Measurements from ENCODE around the gene TRMT5. TPM values are rescaled to one million over a fixed set of nuclear protein-coding genes. Genes with fewer than 3 reads are reported as not detected.
A peak's percentile ranks its signal among the peaks of the same experiment; 100 is the strongest.

The TRMT5 gene
- total and polyA plus RNA-seq, 9 of the 15 experiments (the other 6 are each of a cell fraction or from before 2014, with no cell fraction given): 8.4 to 20.0 (median 15.1) TPM

DNA sequence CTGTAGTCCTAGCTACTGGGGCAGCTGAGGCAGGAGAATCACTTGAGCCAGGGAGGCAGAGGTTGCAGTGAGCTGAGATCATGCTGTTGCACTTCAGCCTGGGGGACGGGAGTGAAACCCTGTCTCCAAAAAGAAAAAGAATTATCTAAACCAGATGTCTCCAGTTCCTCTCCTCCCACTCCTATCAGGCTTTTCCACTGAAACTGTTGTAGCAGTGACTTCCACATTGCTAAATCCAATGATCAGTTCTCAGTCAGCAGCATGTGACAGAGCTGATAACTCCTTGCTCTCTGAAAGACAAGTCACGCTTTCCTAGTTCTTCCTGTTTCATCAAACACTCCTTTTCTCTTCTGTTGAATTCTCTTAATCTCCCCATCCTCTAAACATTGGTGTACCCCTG lies 8.7 kb upstream of the TRMT5 start (continued):
- no peak for TF ChIP-seq KDM4B (IDR thresholded peaks at IDR 0.05; ENCODE audit: borderline replicate concordance in 2 of 2, low read depth in 1 of 2)
- TF ChIP-seq NCOR1 (IDR thresholded peaks at IDR 0.05): peak; percentile 94
- TF ChIP-seq, protein P1, sequence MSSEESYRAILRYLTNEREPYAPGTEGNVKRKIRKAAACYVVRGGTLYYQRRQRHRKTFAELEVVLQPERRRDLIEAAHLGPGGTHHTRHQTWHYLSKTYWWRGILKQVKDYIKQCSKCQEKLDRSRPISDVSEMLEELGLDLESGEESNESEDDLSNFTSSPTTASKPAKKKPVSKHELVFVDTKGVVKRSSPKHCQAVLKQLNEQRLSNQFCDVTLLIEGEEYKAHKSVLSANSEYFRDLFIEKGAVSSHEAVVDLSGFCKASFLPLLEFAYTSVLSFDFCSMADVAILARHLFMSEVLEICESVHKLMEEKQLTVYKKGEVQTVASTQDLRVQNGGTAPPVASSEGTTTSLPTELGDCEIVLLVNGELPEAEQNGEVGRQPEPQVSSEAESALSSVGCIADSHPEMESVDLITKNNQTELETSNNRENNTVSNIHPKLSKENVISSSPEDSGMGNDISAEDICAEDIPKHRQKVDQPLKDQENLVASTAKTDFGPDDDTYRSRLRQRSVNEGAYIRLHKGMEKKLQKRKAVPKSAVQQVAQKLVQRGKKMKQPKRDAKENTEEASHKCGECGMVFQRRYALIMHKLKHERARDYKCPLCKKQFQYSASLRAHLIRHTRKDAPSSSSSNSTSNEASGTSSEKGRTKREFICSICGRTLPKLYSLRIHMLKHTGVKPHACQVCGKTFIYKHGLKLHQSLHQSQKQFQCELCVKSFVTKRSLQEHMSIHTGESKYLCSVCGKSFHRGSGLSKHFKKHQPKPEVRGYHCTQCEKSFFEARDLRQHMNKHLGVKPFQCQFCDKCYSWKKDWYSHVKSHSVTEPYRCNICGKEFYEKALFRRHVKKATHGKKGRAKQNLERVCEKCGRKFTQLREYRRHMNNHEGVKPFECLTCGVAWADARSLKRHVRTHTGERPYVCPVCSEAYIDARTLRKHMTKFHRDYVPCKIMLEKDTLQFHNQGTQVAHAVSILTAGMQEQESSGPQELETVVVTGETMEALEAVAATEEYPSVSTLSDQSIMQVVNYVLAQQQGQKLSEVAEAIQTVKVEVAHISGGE (CRISPR knock-in tag; IDR thresholded peaks at IDR 0.05): peak in 1 of 3 experiments; percentile 55; a peak in 1 of 6 replicates
- TF ChIP-seq CREM (IDR thresholded peaks at IDR 0.05; ENCODE audit: low read depth): peak; percentile 52; the same call in 1 of the 2 replicates
- TF ChIP-seq, protein P2, sequence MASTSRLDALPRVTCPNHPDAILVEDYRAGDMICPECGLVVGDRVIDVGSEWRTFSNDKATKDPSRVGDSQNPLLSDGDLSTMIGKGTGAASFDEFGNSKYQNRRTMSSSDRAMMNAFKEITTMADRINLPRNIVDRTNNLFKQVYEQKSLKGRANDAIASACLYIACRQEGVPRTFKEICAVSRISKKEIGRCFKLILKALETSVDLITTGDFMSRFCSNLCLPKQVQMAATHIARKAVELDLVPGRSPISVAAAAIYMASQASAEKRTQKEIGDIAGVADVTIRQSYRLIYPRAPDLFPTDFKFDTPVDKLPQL (IDR thresholded peaks at IDR 0.05; ENCODE audit: extremely low read depth, insufficient read length): no peak
- TF ChIP-seq ZNF436 (CRISPR knock-in tag; IDR thresholded peaks at IDR 0.05): no peak
- no peak for TF ChIP-seq NCOA4 (IDR thresholded peaks at IDR 0.05; ENCODE audit: partially characterized antibody)
- TF ChIP-seq MAZ (CRISPR knock-in tag; conservative IDR thresholded peaks at IDR 0.05 in 1 of 2, IDR thresholded peaks at IDR 0.05 in 1 of 2): peak in 1 of 2 experiments; percentile 42; a peak in 1 of 4 replicates
- peak in 1 of 2 experiments; percentile 76; a peak in 2 of 4 replicates for TF ChIP-seq TBL1XR1 (IDR thresholded peaks at IDR 0.05; ENCODE audit: low read length in 2 of 2)
- TF ChIP-seq, protein P3, sequence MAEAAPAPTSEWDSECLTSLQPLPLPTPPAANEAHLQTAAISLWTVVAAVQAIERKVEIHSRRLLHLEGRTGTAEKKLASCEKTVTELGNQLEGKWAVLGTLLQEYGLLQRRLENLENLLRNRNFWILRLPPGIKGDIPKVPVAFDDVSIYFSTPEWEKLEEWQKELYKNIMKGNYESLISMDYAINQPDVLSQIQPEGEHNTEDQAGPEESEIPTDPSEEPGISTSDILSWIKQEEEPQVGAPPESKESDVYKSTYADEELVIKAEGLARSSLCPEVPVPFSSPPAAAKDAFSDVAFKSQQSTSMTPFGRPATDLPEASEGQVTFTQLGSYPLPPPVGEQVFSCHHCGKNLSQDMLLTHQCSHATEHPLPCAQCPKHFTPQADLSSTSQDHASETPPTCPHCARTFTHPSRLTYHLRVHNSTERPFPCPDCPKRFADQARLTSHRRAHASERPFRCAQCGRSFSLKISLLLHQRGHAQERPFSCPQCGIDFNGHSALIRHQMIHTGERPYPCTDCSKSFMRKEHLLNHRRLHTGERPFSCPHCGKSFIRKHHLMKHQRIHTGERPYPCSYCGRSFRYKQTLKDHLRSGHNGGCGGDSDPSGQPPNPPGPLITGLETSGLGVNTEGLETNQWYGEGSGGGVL (CRISPR knock-in tag; IDR thresholded peaks at IDR 0.05): no peak
- TF ChIP-seq MTF1 (CRISPR knock-in tag; IDR thresholded peaks at IDR 0.05; ENCODE audit: borderline replicate concordance): no peak
- no peak for TF ChIP-seq FIP1L1 (IDR thresholded peaks at IDR 0.05; ENCODE audit: low read depth, low read length, poor library complexity, severe bottlenecking)
- TF ChIP-seq HDAC3 (IDR thresholded peaks at IDR 0.05; ENCODE audit: borderline replicate concordance, partially characterized antibody): peak; percentile 78
- TF ChIP-seq ATF7 (IDR thresholded peaks at IDR 0.05): peak; percentile 44; the same call in 1 of the 2 replicates
- TF ChIP-seq ZNF146 (CRISPR knock-in tag; IDR thresholded peaks at IDR 0.05; ENCODE audit: unreplicated experiment): no peak
- no peak for TF ChIP-seq POLR2AphosphoS2 (IDR thresholded peaks at IDR 0.05; ENCODE audit: low read length)
- no peak for TF ChIP-seq CAMTA2 (CRISPR knock-in tag; conservative IDR thresholded peaks at IDR 0.05)
- TF ChIP-seq, protein P4, sequence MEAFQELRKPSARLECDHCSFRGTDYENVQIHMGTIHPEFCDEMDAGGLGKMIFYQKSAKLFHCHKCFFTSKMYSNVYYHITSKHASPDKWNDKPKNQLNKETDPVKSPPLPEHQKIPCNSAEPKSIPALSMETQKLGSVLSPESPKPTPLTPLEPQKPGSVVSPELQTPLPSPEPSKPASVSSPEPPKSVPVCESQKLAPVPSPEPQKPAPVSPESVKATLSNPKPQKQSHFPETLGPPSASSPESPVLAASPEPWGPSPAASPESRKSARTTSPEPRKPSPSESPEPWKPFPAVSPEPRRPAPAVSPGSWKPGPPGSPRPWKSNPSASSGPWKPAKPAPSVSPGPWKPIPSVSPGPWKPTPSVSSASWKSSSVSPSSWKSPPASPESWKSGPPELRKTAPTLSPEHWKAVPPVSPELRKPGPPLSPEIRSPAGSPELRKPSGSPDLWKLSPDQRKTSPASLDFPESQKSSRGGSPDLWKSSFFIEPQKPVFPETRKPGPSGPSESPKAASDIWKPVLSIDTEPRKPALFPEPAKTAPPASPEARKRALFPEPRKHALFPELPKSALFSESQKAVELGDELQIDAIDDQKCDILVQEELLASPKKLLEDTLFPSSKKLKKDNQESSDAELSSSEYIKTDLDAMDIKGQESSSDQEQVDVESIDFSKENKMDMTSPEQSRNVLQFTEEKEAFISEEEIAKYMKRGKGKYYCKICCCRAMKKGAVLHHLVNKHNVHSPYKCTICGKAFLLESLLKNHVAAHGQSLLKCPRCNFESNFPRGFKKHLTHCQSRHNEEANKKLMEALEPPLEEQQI (IDR thresholded peaks at IDR 0.05): peak; percentile 81; the same call in 1 of the 2 replicates
